Psoas muscle (tissue), 8 donors: ENCODE data around the gene DLGAP1. TPM values are rescaled to one million over a fixed set of nuclear protein-coding genes. Genes with fewer than 3 reads are reported as not detected.

Experiments used
- ATAC-seq, 4 donors: fragments of 200-7000 bp; cut with Tn5 transposase; one replicate each; pipeline ENCODE4 v1.9.1; 2020; ENCODE audit warnings: moderate library complexity in 3 of 4, mild to moderate bottlenecking in 2 of 4
- DNase-seq, 2 donors: peaks; one replicate each; pipeline ENCODE4 v3.0.0-alpha.2; 2020
- H3K27ac ChIP-seq: fragments of 200-600 bp; one replicate; pipeline ENCODE4 v1.8.0; 2022
- H3K27me3 ChIP-seq, 3 donors: fragments of 200-600 bp in 1 of 3; one replicate each; pipeline versions ENCODE4 v1.6.1 to v1.8.0; 2013 to 2022; ENCODE audit warnings: low read length in 2 of 3, mild to moderate bottlenecking in 2 of 3, moderate library complexity in 1 of 3; ENCODE audit not compliant: insufficient read depth in 3 of 3
- H3K36me3 ChIP-seq, 2 donors: fragments of 200-600 bp in 1 of 2; one replicate each; pipeline versions ENCODE4 v1.6.1 to v1.8.0; 2013 to 2022; ENCODE audit warnings: low read depth in 1 of 2, mild to moderate bottlenecking in 1 of 2, moderate library complexity in 1 of 2; ENCODE audit not compliant: insufficient read depth in 1 of 2
- H3K4me1 ChIP-seq: fragments of 200-600 bp; one replicate; pipeline ENCODE4 v1.8.0; 2022
- H3K4me3 ChIP-seq: fragments of 200-600 bp; one replicate; pipeline ENCODE4 v1.8.0; 2022; ENCODE audit warnings: mild to moderate bottlenecking
- H3K9me3 ChIP-seq: fragments of 200-600 bp; one replicate; pipeline ENCODE4 v1.8.0; 2022
- CTCF ChIP-seq: fragments of 200-600 bp; IDR thresholded peaks from one replicate; pipeline ENCODE4 v1.8.0; 2022; ENCODE audit warnings: antibody characterized with exemption
- WGBS, 3 donors: extraction: QIAGEN DNeasy Blood & Tissue Kit; methylation state at CpG; one replicate each; pipeline versions ENCODE4 v1.1.6 to v1.1.7; 2013; 5-methylcytosine and 5-hydroxymethylcytosine counted together
- intact Hi-C, 2 donors: fragments of 100-400 bp; cut with DNase I; formaldehyde crosslinking; loops; one replicate each; pipeline versions ENCODE4 v1.11.0 to v1.14.2; 2022
- polyA plus RNA-seq, 3 donors: library from polyadenylated mRNA; stranded (reverse); fragments of 200-250 nt; gene quantifications; one replicate each; pipeline ENCODE4 v1.2.3, GENCODE V29; 2013
- total RNA-seq, 4 donors: library from RNA; stranded (reverse); fragmentation: NEBNext Ultra II Directional in 2 of 4; extraction: Animal tissue kit (Norgen Biotek cat#: 25700) in 2 of 4; gene quantifications; one replicate each; pipeline versions ENCODE4 v1.2.1 to v1.2.4, GENCODE V29; 2021 to 2023
- donor health status: healthy with polysubstance abuse.
- donor health status: DM: no; HTN: no; CAD: no; lungs with moderate emphysema.
- donor health status: Bipolar disorder and iron deficiency.
- donor health status: healthy.
- donor health status: DM: yes; HTN: yes; CAD: no.
- donor health status: DM: no; HTN: no; CAD: no.
- donor health status: DM: no; HTN: no; CAD: no.
- donor health status: DM: yes; HTN: yes; CAD: no.

Gene DLGAP1
- total and polyA plus RNA-seq, 7 donors, result 0.09 to 0.26 (median 0.16) TPM; not detected in 1

- no peak for TF ChIP-seq CTCF
- Histone ChIP-seq H3K9me3 (no peaks in the 10 kb centered on the region), H3K27ac (no peak overlapping the region), H3K4me3 (no peak overlapping the region), H3K36me3 (no peaks in the 10 kb centered on the region), H3K4me1 (peaks cover 5% of the 10 kb centered on the region), H3K27me3 (peaks cover 0 to 25% (median 5%) of the 10 kb centered on the region in 3 donors)
- ATAC-seq, result no peak
- intact Hi-C loops, result no loop called here
- WGBS, 3 donors, result 65 to 77% (median 70%) methylated on average over 7 of the region's 7 CpGs
- no peak for DNase-seq
Measured at GRCh38 chr18:3495691-3496430, 959.2 kb downstream of the DLGAP1 start.

- ATAC-seq, result no peak
- WGBS, 3 donors, result 88 to 93% (median 92%) methylated on average over 5 of the region's 5 CpGs
- intact Hi-C loops, result no loop called here
Measured at GRCh38 chr18:3494569-3494968, 960.5 kb downstream of the DLGAP1 start.

GRCh38 chr18:3494245-3494526, 960.9 kb downstream of the DLGAP1 start:
- Histone ChIP-seq H3K27ac (no peak overlapping the region), H3K4me3 (no peak overlapping the region), H3K27me3 (peaks cover 0 to 13% (median 0%) of the 10 kb centered on the region in 3 donors), H3K9me3 (no peaks in the 10 kb centered on the region), H3K4me1 (peaks cover 2% of the 10 kb centered on the region), H3K36me3 (no peaks in the 10 kb centered on the region)
- intact Hi-C loops, result no loop called here
- ATAC-seq (no peak), DNase-seq (no peak)
- TF ChIP-seq CTCF, result no peak
- WGBS, 3 donors, result 86 to 92% (median 88%) methylated on average over 4 of the region's 4 CpGs

More at GRCh38 chr18:3494569-3494968, 960.5 kb downstream of the DLGAP1 start:
- no peak for TF ChIP-seq CTCF
- no peak for DNase-seq
- H3K27ac ChIP-seq, result no peak overlapping the region
- no peaks in the 10 kb centered on the region for H3K9me3 ChIP-seq
- peaks cover 5% of the 10 kb centered on the region for H3K4me1 ChIP-seq
- peaks cover 0 to 17% (median 2%) of the 10 kb centered on the region in 3 donors for H3K27me3 ChIP-seq
- H3K4me3 ChIP-seq, result no peak overlapping the region
- no peaks in the 10 kb centered on the region for H3K36me3 ChIP-seq

- Histone ChIP-seq H3K27me3 (peaks cover 0 to 8% (median 0%) of the 10 kb centered on the region in 3 donors), H3K36me3 (no peaks in the 10 kb centered on the region), H3K4me3 (no peak overlapping the region), H3K9me3 (no peaks in the 10 kb centered on the region), H3K27ac (no peak overlapping the region), H3K4me1 (no peaks in the 10 kb centered on the region)
- intact Hi-C loops, result no loop called here
- DNase-seq (no peak), ATAC-seq (no peak)
- no peak for TF ChIP-seq CTCF
- WGBS, 3 donors, result 68 to 76% (median 73%) methylated on average over 9 of the region's 9 CpGs
Measured at GRCh38 chr18:3493501-3494244, 961.4 kb downstream of the DLGAP1 start.
